DND-41 (cell line): ENCODE results near the gene NAV3.

ENCODE experiments used
- CTCF ChIP-seq: IDR thresholded peaks from 2 replicates; pipeline ENCODE4 v1.5.1; 2012; ENCODE audit warnings: borderline replicate concordance, low read length, moderate library complexity, mild to moderate bottlenecking; ENCODE audit not compliant: poor library complexity, severe bottlenecking; ENCODE audit errors: extremely low read depth
- EZH2 ChIP-seq: IDR thresholded peaks from 3 replicates; pipeline ENCODE4 v1.6.1; 2012; ENCODE audit warnings: borderline replicate concordance, low read depth, mild to moderate bottlenecking, moderate library complexity, low read length, inconsistent platforms; ENCODE audit not compliant: severe bottlenecking

- TF ChIP-seq CTCF, result no peak
- TF ChIP-seq EZH2, result no peak
Observed at GRCh38 chr12:78115889-78116288, 285.2 kb downstream of the NAV3 start.
